Posterior cingulate gyrus (tissue), 11 donors: ENCODE results near the gene ASGR1.
"Not testable (repeated sequence)": the region's sequence is repeated elsewhere in the genome, so short reads cannot be mapped to it uniquely, and the experiment has no call there.

ENCODE experiments used
- DNase-seq, 10 donors: peaks; one replicate each; pipeline versions ENCODE4 v3.0.0 to v3.0.0-alpha.2; 2020 to 2021; ENCODE audit warnings: mixed read lengths in 3 of 10
- intact Hi-C: fragments of 100-400 bp; cut with DNase I; formaldehyde crosslinking; loops from one replicate; pipeline ENCODE4 v1.15.1; 2023

The ASGR1 gene

GRCh38 chr17:7172522-7173191, 6.5 kb downstream of the ASGR1 start:
- intact Hi-C loops, result not testable (repeated sequence)
- DNase-seq, result peak in 1 of 10 donors; percentile 42

DNA sequence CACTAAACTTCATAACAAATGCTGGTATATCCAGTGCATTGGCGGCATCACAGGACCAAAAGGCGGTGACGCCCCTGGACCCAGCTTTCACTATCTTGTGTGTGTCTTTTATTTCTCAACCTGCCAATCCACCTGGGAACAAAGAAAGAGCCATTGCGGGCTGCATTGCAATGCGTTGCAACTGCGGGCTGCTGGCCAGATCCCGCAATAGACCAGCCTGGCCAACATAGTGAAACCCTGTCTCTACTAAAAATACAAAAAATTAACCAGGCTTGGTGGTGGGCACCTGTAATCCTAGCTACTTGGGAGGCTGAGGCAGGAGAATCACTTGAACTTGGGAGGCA, 9.6 kb downstream of the ASGR1 start:
- DNase-seq, result peak in 1 of 10 donors; percentile 9
- intact Hi-C loops, result not testable (repeated sequence)

- DNase-seq, intact Hi-C loops: not testable (repeated sequence)
Observed at GRCh38 chr17:7168841-7169564, 10.2 kb downstream of the ASGR1 start.

DNA sequence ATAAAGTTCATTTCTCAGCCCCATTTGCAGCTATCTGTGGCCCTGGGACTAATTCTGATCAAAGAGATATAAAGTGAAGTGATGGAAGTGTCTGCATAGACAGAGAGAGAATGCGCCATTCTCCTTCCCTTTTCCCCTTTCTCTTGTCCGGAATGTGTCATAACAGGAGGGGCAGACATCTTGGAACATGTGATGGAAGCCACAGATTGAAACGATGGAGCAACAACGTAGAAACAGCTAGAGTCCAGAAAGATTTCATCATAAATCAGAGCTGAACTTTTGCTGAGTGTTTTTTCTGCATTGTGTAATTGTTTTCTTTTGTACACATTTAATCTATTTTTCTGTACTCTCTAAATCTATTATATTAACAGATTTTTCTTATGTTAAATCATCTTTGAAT, 11.3 kb downstream of the ASGR1 start:
- DNase-seq, result no peak
- intact Hi-C loops, result no loop called here

DNA sequence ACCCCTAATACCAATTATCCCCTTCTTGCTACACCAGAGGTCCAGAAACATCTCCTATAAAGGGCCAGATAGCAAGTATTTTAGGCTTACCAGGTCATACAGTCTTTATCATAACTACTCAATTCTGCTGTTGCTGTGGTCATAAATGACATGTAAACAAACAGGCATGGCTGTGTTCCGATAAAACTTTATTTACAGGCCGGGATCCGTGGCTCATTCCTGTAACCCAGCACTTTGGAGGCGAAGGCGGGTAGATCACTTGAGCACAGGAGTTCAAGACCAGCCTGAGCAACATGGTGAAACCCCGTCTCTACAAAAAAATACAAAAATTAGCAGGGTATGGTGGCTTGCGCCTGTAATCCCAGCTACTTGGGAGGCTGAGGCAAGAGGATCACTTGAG, 12.3 kb downstream of the ASGR1 start:
- intact Hi-C loops, result no loop called here
- no peak for DNase-seq

- DNase-seq, intact Hi-C loops: not testable (repeated sequence)
Observed at GRCh38 chr17:7159571-7159970, 19.6 kb downstream of the ASGR1 start.

DNA sequence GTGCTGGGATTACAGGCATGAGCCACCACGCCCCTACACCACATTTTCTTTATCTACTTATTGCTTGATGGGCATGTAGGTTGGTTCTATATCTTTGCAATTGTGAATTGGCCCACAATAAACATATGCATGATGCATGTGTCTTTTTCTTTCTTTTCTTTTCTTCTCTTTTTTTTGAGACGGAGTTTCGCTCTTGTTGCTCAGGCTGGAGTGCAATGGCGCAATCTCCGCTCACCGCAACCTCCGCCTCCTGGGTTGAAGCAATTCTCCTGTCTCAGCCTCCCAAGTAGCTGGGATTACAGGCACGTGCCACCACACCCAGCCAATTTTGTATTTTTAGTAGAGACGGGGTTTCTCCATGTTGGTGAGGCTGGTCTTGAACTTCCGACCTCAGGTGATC, 20.7 kb downstream of the ASGR1 start:
- intact Hi-C loops, DNase-seq: not testable (repeated sequence)

DNA sequence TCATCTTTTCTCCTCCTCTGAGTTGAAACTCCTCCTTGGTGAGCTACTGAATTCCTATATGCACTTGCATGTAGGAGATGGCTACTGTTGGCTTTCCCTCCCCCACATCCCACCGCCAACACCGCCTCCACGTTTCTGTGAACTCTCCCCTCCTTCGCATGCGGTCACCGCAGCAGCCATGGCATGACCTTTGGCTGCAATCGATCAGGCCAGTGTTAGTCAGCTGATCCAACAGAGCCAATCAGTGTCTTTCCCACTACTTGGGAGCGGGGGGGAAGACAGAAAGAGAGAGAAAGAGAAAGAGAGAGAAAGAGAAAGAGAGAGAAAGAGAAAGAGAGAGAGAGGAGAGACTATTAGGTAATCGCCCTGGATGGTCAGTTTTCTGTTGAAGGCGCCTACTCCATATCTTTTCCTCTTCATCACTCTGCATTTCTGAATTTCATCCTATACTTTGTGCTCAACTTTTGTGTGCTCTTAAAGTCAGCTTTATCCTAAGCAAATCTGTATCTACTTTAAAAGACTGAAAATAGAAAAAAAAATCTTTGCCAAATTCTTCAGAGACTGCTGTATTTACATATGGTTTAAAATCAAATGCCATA, 22.7 kb downstream of the ASGR1 start:
- intact Hi-C loops, result no loop called here

GRCh38 chr17:7147772-7148171, 31.4 kb downstream of the ASGR1 start:
- no peak for DNase-seq

More for the DNA sequence above, 22.7 kb downstream of the ASGR1 start:
- no peak for DNase-seq

DNA sequence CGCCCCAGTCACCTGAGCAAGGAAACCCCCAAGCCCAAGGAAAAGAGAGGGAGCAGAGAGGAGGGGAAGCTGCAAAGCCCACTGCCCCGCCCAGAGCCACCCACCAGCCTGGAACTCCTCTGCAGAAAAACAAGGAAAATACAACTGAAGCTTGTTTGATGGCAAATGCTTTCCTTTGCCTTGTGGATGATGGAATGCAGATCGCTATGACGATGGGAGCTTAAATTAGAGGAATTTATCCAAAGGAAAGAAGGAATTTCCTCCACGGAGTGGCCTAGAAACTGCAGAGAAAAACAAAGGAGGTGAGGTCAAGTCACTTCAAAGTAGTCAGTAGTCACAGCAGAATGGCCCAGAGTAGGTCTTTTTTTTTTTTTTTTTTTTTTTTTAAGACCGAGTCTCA, 33.1 kb downstream of the ASGR1 start:
- intact Hi-C loops, result no loop called here
- peak in 1 of 10 donors; percentile 39 for DNase-seq

More at GRCh38 chr17:7147772-7148171, 31.4 kb downstream of the ASGR1 start:
- intact Hi-C loops, result no loop called here

GRCh38 chr17:7144213-7144612, 35.0 kb downstream of the ASGR1 start:
- DNase-seq, result no peak
- intact Hi-C loops, result no loop called here

DNA sequence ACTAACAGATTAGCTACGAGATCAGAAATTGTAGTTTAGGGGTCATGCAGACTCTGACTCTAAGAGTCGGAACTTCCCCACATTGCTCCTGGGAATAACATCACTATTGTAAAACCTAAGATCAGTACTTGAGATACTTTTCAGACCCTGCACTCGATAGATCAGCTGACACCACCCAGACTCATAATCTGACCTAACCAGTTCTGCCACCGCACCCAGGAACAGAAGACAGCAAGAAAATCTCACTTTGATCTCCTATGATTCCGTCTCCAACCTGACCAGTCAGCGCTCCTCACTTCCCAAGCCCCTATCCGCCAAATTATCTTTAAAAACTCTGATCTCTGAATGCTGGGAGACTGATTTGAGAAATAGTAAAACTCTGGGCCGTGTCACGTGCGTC, 37.3 kb downstream of the ASGR1 start:
- intact Hi-C loops, result no loop called here
- no peak for DNase-seq

GRCh38 chr17:7139400-7139799, 39.8 kb downstream of the ASGR1 start:
- peak in 1 of 10 donors; percentile 5 for DNase-seq
- intact Hi-C loops, result loop anchor here (5.0 kb wide), 1 partner anchor 38 kb away; the partner anchor contains the start of gene ASGR1

- intact Hi-C loops, result loop anchor here (5.0 kb wide), 1 partner anchor 38 kb away; the partner anchor contains the start of gene ASGR1
- DNase-seq, result peak in 1 of 10 donors; percentile 30
Observed at GRCh38 chr17:7138800-7139381, 40.3 kb downstream of the ASGR1 start.

- DNase-seq, result no peak
- intact Hi-C loops, result loop anchor here (5.0 kb wide), 1 partner anchor 40 kb away; the partner anchor contains the start of gene ASGR1
Observed at GRCh38 chr17:7137171-7137943, 41.8 kb downstream of the ASGR1 start.

DNA sequence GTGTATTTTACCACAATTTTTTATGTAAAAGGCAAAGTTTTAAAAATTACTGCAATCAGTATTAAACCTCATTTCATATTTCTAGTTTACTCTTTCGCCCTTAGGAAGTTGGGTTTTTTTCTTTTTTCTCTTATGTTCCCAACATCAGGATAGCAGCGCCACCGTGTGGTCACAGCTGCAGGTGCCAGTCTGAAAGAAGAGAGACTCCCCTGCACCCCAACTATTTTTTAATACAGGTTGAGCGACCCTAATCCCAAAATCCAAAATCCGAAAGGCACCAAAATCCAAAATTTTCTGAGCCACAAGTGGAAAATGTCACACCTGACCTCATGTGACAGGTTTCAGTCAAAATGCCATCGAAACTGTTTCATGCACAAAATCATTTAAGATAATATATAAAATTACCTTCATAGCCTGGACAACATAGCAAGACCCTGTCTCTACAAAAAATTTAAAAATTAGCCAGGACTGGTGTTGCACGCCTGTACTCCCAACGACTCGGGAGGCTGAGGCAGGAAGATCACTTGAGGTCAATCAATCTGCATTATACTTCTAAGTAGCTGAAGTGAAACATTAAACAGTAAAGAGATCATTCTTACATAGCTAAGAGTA, 42.8 kb downstream of the ASGR1 start:
- peak; percentile 31 to 95 (median 78) for DNase-seq
- intact Hi-C loops, result loop anchor here (1.0 to 5.0 kb wide), 2 partner anchors 41 to 84 kb away; partner anchors contain the start of gene ASGR1

DNA sequence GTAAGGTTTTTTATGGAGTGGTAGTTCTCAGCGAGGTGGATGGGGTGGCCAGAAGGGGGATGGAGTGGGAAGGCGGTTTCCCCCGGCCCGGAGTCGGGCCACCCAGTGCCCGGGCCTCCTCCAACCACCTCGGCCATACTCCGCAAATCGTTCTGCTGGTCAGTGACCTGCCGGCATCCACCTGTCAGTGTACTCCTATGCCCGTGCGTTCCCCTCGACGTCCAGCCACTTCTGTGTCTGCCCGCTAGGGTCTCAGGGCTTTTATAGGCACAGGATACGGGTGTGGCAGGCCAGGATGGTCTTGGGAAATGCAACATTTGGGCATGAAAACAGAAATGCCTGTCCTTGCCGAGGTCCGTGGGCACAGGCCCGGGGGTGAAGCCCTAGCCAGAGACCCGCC, 45.3 kb downstream of the ASGR1 start:
- intact Hi-C loops, result no loop called here
- no peak for DNase-seq

- intact Hi-C loops, result no loop called here
- peak in 1 of 10 donors; percentile 17 for DNase-seq
Observed at GRCh38 chr17:7133424-7133823, 45.7 kb downstream of the ASGR1 start.

DNA sequence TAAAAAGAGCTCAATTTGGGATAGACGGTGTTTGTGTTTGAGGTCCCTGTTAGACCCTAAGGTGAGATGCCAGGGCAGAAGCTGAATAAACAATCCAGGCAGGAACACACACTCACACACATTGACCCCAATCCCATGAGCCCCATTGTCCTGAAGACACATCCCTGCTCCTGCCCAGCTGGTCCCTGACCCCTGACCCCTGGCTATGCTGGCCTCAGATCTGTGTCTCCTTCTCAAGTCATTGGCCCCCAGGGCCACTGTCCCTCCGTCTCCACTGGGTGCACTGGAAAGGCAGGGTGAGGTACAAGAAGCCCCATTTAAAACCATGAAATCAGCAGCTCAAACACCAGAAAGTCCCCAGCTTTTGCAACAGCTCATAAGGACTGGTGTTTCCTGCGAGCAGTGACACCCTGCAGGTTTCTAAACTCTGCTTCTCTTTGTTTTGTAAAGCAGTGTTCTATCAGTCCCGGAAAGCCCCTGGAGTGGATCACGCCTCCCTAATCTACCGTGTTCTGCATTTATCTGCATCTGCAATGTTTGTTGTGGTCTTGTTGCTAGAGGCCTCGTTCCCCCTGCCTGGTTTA, 46.6 kb downstream of the ASGR1 start:
- intact Hi-C loops, result no loop called here
- no peak for DNase-seq
